HG03103 (cell line): ENCODE measurements around the gene USH2A.
A peak's percentile ranks its signal among the peaks of the same experiment; 100 is the strongest.

Experiments
- ATAC-seq: cut with Tn5 transposase; IDR thresholded peaks from one replicate; pipeline ENCODE4 v1.9.1; 2021; ENCODE audit warnings: low read depth; ENCODE audit not compliant: unreplicated experiment

USH2A gene

DNA sequence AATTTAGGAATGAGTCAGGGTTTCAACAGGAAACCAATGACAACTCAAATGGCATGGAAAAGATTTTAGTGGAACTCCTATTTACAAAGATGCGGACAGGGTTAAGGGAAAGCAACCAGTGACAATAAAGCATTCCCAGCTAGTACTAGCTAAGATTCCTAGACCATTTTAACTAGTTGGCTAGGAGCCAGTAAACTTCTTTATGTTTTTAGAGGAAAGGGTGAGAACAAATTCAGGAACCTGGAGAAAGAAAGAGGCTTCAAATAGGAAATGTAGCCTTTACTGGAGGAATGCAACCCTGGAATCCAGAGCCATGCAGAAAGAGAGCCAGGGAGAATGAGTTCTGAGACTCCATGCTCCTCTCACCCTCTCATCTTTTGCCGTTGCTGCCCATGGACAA is 439.6 kb downstream of the USH2A start:
- ATAC-seq, result no peak

DNA sequence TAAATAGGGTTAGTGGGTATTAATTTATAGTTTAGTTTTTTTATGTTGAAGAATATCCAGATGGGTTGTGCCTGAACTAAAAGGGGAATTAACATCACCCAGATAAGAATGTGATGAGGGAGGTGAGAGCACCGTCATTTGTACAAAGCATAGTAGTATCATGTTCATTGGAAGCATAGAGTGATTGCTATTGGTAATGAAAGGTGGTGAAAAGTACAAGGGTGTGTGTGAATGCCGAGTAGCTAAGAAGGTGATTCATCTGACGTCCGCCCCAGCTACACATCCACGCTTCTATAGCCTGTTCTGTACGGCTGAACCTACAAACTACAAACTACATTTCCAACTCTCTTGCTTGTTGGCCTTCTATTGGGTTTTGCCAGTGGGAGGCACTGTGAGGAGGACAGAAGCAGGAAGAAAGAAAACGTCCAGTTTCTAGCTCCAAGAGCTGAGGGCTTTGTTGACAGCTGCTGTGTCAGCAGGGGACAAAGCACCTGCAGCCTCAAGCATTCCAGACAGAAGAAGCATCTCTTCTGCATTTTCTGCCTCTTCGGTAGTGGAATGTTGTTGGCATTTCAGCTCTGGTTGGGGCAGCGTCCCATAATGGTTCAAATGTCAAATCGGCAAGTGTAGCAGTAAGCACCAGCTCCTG is 451.3 kb downstream of the USH2A start:
- ATAC-seq, result no peak

- no peak for ATAC-seq
These were observed 452.8 kb downstream of the USH2A start for GRCh38 chr1:215970406-215970805.

DNA sequence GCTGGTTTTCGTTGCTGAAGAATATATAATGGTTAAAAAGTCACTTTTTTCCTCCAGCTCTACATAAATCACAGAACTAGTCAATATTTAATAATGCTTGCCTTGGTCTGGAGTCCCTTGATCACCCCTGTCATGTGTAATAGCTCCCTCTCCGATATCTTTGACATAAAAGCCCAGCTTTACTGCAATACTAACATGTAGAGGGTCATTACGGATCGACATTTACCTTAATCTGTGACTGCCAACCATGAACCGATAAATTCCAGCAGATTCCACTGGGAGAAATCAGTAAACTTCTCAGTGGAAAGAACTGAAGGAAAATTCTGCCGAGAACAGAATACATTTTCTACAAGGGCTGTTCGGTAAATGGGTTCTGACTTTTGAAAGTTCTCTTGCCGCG is 459.6 kb downstream of the USH2A start:
- no peak for ATAC-seq

DNA sequence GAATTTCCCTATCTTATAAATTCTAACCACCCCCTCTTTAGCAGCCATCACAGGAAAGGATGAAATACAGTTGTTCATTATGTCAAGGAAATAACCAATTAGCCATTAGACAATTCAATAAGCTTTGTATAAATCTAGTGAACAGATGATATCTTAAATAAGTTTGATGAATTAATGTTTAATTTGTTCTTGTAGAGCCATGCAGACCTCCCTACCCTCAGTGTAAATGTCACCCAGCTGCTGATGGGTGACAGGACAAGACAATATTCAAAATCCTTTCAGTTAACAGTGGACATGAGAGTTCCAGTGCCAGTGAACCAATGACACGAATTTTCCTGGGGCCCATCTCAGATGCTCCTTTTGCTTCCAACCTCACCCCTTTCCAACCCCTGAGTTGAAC is 460.2 kb downstream of the USH2A start:
- ATAC-seq, result no peak

DNA sequence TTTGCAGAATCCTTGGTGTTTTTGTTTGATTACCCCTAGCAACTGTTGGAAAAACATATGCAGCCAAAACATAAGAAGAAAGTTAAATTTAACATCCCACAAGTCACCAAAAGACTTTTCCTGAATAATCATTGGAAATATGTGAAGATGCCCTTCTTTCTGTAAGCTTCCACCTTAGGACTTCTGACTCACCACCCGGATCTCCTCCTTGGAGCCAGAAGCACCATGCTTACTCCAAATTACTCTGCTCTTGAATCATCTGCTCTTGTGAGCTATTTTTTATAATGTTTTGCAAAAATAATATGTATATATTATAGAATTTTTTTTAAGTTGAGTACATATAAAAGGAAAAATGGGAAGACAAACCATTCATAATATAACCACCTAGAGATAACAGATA is 464.4 kb downstream of the USH2A start:
- no peak for ATAC-seq

DNA sequence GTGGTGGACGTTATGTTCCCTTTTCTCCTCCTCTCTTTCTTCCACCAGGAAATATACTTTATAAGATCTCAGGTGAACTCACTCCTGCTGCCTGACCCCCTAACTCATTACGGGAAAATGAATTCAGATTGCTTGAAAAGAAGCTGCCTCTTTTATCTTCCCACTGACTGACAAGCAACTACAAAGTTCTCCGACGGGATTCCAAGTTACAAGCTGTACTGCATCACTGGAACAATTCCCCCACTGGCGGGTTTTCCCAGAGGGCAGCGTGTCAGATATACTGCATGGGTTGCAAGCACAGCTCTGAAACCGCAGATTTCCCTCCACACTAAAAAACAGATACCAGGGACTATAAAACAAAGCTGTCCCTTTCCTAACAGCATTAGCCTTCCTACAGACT is 465.6 kb downstream of the USH2A start:
- no peak for ATAC-seq

GRCh38 chr1:215932558-215932957 is 490.7 kb downstream of the USH2A start:
- no peak for ATAC-seq

DNA sequence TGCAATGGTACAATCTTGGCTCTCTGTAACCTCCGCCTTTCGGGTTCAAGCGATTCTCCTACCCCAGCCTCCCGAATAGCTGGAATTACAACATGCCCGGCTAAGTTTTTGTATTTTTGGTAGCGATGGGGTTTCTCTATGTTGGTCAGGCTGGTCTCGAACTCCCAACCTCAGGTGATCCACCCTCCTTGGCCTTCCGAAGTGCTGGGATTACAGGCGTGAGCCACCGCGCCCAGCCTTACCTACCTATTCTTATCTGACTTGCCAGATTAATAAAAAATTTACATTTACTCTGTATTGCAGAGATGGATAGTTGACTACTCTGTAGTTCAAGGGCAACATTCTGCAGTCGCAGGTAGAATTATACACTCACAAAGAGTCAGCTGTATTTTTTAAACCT is 496.6 kb downstream of the USH2A start:
- no peak for ATAC-seq

- ATAC-seq, result no peak
These were observed 500.0 kb downstream of the USH2A start for GRCh38 chr1:215923129-215923824.

DNA sequence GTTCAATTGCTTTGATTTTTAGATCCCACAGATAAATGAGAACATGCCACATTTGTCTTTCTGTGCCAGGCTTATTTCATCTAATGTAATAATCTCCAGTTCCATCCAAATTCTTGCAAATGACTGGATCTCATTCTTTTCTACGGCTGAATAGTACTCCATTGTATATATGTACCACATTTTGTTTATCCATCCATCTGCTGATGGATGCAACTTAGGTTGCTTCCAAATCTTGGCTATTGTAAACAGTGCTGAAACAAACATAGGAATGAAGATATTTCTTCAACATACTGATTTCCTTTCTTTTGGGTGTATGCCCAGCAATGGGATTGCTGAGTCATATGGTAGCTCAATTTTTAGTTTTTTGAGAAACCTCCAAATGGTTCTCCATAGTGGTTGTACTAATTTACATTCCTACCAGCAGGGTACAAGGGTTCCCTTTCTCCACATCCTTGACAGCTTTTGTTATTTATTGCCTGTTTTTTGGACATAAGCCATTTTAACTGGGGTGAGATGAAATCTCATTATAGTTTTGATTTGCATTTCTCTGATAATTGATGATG is 511.8 kb downstream of the USH2A start:
- ATAC-seq, result no peak

DNA sequence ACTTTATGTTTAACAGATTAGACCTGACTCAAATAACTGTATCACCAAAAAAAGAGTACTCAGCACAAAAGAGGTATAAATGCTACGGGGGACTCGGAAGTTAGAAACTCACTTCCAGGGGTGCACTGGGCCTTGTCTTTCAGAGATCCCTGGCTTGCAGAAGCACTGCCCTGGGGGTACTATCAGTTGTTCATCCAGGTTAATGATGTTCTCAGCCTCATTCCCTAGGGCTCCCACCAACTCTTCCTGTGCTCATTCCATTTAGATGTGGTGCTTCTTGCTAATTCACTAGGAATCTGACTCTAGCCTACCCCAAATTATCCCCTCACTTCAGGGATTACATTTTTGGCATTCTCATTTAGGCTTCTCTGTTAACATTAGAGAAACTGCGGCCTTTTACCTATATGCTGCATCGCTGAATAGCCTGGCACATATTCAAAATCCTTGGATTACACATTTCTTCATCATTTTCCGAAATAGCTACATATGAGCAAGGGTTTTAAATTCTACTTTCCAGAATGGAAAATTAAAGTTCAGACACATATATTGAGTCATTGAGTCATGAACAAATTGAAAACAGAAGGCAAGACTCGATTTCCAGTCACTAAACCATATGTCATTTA is 517.6 kb downstream of the USH2A start:
- no peak for ATAC-seq

DNA sequence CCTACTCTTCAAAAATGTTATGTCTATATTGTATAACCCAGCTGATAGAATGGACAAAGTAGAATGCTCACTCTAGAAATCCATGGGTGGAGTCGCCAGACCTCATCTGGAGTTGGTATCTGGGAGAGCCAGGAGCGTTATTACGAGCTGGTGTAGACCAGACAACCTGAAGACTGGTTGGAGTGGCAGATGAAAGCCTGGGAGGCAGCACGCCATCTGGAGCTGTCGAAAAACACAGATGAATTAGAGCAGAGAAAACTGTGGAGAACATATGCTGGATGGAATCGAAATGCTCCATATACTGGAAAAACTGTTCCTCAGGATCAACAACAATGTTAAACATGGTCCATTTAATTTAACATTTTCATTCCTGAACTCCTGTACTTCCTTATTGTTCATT is 522.6 kb downstream of the USH2A start:
- no peak for ATAC-seq

DNA sequence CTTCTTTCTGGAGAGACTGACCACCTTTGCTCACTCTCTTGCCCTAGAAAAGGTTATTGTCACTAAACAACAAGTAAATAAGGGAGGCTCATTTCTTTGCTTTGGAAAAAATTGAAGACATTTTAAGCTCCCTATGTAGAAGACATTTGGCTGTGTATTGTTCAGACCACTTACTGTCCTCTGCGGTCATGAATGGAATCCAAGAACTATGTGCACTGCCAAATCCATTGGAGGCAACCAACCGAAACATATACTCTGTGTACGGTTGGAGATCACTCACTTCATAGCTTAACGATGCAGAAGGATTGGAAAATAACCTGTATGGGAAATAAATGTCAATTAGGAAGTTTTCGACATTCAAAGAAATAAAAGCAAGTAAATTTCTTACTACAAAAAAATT is 523.3 kb downstream of the USH2A start:
- ATAC-seq, result no peak

GRCh38 chr1:215895893-215896292 is 527.4 kb downstream of the USH2A start:
- ATAC-seq, result no peak

GRCh38 chr1:215895276-215895675 is 528.0 kb downstream of the USH2A start:
- ATAC-seq, result no peak

DNA sequence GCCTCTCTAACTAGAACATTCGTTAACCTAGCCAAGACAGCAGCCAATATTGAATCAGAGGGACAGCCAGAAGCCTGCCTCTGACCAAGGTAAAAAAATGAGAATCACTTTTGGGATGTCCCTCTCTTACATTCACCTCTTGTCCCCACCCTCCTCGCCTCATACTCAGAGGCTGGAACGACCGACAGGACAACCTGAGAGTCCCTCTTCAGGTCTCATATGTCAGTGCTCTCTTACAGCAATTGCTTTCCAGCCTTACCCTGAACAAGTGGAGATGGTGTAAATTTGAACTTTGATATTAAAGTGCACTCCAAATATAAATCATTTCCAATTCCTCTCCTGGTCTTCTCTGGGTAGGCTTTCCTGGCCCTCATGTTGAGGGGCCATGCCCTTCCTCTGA is 528.6 kb downstream of the USH2A start:
- no peak for ATAC-seq

- ATAC-seq, result no peak
These were observed 531.8 kb downstream of the USH2A start for GRCh38 chr1:215891266-215892057.

GRCh38 chr1:215890438-215890837 is 532.8 kb downstream of the USH2A start:
- ATAC-seq, result peak; percentile 41

- no peak for ATAC-seq
These were observed 533.4 kb downstream of the USH2A start for GRCh38 chr1:215889871-215890270.

DNA sequence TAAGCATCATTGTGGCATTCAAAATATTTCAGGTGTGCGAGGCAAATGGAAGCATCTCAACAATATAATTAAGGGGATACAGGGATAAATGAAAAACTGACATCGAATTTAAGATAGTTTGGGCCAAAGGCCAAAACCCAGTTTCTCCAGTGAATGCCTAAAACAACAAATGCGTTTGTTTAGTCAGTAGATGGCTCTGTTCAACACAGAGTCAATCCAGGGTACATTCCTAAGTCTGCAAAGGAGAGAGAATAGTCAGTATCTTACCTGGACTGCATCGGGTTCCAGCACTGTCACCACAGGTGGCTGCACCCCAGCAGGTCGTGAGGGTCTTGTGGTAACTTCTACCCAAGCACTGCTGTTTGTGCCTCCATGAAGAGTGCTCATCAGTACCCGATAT is 535.1 kb downstream of the USH2A start:
- ATAC-seq, result no peak
